Heart left ventricle (tissue), 13 donors: ENCODE data around the gene NOVA2.

Source experiments
- CTCF ChIP-seq, 12 donors: fragments of 200-600 bp; sonication (generic) in 4 of 12; IDR thresholded peaks; one replicate each; pipeline versions ENCODE4 v1.5.0 to v1.8.0; 2018 to 2022; ENCODE audit warnings: antibody characterized with exemption in 12 of 12, mild to moderate bottlenecking in 5 of 12
- POLR2A ChIP-seq, 2 donors: fragments of 450-650 bp; IDR thresholded peaks; one replicate each; pipeline ENCODE4 v1.6.1; 2017; ENCODE audit warnings: antibody characterized with exemption in 2 of 2, mild to moderate bottlenecking in 2 of 2, moderate library complexity in 2 of 2
- donor health status: ischemic (EF 13 %, LVEDD 7.1; RV severe dilation, severe dysfunction).
- donor health status: DM: no; HTN: yes; CAD: no.
- donor health status: DM: no; HTN: no; CAD: no.
- donor health status: ischemic (EF 25% LVEDD 6.9; RV normal size, moderate dysfunction).
- donor health status: ischemic (EF 25% LVEDD 5.7; RV mildly dilated, moderate dysfunction).
- donor health status: ischemic (EF 35%, LVEDD 5.7; RV mildly dilated, moderate dysfunction).
- donor health status: nonischemic (EF 11% LVEDD 7.7; RV severe dilation, severe dysfunction).
- donor health status: DM: yes; HTN: yes; CAD: no.
- donor health status: PGD.
- donor health status: ischemic (EF 29% LVEDD 5.4; RV normal size, mild dysfunction).
- donor health status: nonischemic (EF 23%, LVEDD 6.1; RV moderate dilation, normal function).

- no peak for TF ChIP-seq CTCF (IDR thresholded peaks at IDR 0.05)
- no peak for TF ChIP-seq POLR2A (IDR thresholded peaks at IDR 0.05)
Observed at GRCh38 chr19:46019270-46019669, 45.6 kb upstream of the NOVA2 start.
